NB4 (cell line): Measurements from ENCODE around the gene SLC35F2.

Experiments used
- CTCF ChIP-seq: IDR thresholded peaks from one replicate; pipeline ENCODE4 v1.5.1; 2012; ENCODE audit warnings: low read depth, low read length
- MAX ChIP-seq: IDR thresholded peaks from 2 replicates; pipeline ENCODE4 v1.6.1; 2011; ENCODE audit warnings: low read depth, low read length
- POLR2A ChIP-seq: IDR thresholded peaks from 2 replicates; pipeline ENCODE4 v1.6.1; 2011; ENCODE audit warnings: mild to moderate bottlenecking; ENCODE audit not compliant: insufficient read length; ENCODE audit errors: extremely low read depth

- no peak for TF ChIP-seq CTCF
- TF ChIP-seq POLR2A, result no peak
- no peak for TF ChIP-seq MAX
Measured at GRCh38 chr11:107750313-107750712, 108.3 kb downstream of the SLC35F2 start.
